ENCODE measurements around the gene ARL15.
A peak's percentile ranks its signal among the peaks of the same experiment; 100 is the strongest.
"Not testable (repeated sequence)": the region's sequence is repeated elsewhere in the genome, so short reads cannot be mapped to it uniquely, and the experiment has no call there.

ARL15 gene

DNA sequence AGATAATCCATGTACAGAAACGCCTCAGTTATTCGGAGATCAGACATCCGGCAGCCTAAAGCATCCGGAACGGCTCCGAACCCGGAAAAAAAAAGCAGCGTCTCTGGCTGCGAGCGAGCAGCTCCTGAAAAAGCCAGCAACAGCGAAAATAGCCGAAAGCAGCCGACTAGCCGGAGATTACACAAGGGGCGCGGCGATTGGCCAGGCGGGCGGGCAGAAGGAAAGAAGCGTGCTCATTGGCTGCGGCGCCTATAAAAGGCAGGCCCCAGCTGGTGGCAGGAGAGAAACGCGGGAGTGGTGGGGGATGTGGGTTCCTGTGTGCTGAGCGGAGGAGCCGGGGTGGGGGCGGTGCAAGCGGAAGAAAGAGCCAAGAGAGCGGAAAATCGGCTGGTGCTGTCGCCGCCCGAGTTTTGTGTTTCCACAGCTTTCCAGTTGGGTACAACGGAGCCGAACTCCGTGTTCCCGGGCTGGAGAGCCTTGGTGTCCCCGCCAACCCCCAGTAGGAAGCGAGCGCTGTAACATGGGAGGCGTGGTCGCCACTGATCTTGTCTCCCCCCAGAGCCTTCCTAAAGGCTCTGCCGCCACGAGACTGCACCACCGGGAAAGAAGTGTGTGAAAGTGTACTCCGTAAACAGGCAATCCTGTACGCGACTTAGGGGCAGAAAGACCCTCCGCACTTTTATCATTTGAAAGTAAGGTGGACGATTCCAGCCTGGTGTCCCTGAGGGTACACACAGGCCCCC lies at the start of gene ARL15:
Gene ARL15 (minus strand): TSS at position 141 of the 743 bp plus-strand sequence.
- DNase-seq (ENCODE audit: low read depth) = peak; percentile 96

DNA sequence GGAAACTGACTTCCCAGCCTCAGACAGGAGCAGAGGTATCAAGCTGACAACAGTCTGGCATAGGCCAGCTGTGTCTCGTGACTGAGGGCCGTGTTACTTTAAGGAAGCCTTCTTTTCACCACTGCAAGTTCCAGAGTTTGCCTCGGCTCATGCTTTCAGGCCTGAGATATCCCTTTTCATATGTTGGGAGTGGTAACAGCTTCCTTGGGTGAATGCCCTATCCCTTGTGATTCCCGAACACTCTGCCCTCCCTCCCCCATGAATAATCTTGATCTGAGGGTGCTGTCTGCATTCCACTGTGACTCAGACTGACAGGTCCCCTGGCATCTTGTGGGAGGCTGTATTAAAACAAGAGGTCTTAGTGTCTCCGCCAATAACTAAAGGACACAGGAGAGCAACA lies 49.7 kb upstream of the ARL15 start:
- DNase-seq (ENCODE audit: low read depth) = no peak

- DNase-seq (ENCODE audit: low read depth) = no peak
Measured at GRCh38 chr5:54357408-54358058, 47.2 kb upstream of the ARL15 start.

- not testable (repeated sequence) for DNase-seq (ENCODE audit: low read depth)
Measured at GRCh38 chr5:54353933-54354564, 43.7 kb upstream of the ARL15 start.

- DNase-seq (ENCODE audit: low read depth) = not testable (repeated sequence)
Measured at GRCh38 chr5:54352580-54352979, 42.2 kb upstream of the ARL15 start.

DNA sequence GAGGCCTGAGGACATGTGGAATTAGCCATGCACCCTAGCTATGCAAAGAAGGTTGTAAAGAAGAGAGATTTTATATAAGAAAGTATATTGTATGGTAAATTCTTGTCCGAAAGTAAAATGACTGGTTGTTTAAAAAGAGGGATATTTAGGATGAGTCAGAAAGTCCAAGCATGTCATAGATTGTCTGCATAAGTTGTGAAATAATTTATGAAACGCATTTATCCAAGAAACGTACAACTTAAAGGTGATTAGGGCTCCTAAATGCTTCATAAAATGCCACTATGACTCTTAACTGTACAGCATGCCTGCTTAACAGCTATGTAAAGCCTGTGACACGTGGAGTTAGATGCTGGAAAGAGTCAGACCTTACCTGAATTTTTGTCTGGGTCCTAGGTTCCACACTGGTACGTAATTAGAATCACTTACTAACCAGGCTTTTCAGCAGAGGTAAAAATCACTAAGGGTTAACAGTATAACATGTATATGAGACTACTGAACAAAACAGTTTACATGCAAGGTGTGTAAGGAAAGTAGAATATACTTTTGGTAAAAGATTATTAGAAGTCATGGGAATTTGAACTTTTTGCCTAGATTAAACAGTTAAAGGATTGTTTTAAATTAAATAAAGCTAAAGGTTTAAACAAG lies 37.0 kb upstream of the ARL15 start:
- DNase-seq (ENCODE audit: low read depth) = no peak

DNA sequence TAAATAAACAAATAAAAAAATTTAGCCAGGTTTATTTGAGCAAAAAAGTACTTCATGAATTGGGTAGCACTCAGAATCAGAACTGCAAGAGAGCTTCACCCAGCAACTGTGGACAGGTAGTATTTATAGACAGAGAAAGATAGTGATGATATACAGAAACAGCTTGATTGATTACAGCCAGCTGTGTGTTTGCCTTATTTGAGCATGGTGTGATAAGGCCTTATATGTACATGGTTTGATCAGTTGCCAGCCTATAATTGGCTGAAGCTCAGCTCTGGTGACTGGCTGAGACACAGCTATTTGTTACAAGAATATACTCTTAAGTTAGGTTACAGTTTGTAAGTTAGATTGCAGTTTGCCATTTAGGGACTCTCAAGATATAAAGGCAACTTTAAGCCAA lies 34.3 kb upstream of the ARL15 start:
- DNase-seq (ENCODE audit: low read depth) = no peak

DNA sequence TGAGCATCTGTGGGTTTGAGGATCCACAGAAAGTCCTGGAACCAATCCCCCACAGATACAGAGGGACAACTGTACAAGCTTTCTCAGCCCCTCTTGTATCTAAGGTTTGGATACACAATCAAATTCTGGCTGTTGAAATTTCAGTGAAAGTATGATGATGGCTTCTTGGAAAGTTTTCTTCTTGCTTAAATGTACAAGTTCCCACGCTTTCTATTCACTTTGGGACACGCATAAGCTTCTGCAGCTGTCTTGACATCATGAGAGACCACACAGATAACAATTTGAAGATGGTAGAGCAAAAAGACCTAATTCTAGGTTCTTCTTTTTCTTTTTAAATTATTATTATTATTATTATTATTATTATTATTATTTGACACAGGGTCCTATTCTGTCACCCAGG lies 31.6 kb upstream of the ARL15 start:
- DNase-seq (ENCODE audit: low read depth) = no peak

DNA sequence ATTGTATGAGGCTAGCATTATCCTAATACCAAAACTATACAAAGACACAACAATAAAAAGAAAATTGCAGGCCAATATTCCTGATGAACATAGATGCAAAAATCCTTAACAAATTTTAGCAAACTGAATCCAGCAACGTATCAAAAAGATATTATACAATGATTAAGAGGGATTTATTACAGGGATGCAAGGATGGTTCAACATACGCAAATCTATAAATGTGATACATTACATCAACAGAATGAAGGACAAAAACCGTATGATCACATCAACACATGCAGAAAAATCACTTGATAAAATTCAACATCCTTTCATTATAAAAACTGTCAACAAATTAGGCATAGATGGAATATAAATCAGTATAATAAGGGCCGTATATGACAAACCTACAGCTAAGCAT lies 27.1 kb upstream of the ARL15 start:
- no peak for DNase-seq (ENCODE audit: low read depth)

- DNase-seq (ENCODE audit: low read depth) = no peak
Measured at GRCh38 chr5:54332720-54333119, 22.3 kb upstream of the ARL15 start.

DNA sequence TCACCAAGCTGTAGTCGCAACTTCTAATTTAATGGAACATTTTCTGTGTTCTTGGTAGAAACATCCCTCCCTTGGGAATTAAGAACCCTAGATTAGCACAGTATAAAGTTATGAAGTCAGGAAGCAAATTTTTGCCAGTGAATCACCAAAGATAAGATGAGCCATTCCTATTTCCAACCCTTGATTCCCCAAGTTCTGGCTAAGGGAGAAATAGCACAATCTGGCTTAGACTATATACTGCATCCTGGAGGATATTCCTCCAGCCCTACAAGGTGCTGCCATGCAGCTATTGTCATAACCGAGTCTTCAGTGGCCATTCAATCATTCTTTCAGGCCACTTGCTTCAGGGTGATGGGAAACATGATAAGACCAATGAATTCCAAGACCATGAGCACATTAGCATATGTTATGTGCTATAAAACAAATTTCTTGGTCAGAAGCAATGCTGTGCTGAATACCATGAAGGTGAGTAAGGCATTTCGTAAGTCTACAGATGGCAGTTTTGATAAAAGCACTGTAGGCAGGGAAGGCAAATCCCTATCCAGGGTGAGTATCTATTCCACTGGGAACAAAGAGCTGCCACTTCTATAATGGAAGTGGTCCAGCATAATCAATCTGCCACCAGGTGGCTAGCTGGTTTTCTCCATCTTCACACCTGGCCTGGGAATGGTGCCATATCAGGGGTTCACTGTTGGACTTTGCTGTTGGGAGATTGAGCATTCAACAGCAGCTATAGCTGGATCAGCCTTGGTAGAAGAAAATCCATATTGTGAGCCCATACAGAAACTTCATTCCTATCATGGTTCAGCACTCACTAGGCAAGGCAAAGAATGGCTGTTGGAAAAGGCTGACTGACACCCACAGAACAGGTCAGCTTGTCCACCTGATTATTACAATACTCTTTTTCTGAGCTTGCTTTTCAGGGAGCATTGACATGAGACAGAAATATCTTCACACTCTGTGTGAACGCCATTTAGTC lies 19.6 kb upstream of the ARL15 start:
- DNase-seq (ENCODE audit: low read depth) = no peak

DNA sequence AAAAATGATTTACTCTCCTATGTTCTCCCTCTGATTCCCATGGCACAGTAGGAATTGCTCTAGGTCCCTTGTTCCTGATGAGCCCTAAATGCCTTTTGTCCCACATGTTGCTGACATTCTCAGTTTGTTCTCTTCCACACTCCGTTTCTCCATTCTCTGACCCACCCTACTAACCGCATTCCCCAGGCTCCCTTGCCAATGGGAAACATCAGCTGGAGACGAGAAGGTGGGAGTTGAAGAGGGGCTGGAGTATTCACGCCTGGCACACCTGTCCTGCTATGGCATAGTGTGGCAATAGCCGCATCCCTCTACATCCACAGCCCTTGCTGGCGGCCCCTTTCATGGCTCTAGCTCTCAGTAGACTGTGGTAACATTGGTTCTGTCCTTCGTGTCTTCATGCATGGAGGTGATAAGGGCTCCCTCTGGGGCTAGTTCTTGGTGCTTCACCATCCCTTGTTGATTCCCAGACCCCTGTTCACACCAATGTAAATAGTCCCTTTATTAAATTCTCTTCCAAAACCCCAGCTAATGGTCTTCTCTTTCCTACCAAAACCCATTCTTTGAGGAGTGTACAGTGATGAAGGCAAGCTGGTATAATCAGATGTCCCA lies 16.4 kb upstream of the ARL15 start:
- no peak for DNase-seq (ENCODE audit: low read depth)

DNA sequence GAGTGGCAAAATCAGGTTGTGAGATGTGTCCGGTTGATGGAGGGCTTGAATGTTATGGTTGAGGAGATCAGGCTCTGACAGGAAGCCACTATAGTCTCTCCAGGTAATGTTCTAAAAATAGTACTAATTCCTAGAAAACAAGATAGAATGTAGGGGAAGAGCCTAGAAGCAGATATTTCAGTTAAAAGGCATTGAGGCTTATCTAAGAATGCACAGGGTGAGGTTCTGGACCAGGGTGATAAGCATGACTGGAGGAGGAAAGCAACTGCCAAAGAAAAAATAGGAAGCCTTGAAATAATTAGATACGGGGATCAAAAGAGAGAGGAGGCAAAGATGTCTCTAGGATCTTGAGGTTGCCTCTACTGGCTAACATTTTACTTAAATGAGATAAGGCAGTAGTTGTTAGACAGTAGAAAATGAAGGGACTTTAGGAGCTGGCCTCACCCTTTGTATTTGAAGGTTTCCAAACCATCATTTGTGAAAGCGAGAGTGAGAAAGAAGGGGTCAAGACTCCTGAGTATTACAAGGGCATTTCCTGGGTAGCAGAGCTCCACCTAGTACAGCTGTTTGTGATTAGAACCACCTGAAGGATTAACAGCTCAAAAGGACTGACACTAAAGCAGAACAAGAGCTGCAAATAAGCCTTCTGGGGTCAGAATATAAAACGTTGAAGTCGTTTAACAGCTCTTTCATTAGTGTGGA lies 15.4 kb upstream of the ARL15 start:
- DNase-seq (ENCODE audit: low read depth) = no peak

DNA sequence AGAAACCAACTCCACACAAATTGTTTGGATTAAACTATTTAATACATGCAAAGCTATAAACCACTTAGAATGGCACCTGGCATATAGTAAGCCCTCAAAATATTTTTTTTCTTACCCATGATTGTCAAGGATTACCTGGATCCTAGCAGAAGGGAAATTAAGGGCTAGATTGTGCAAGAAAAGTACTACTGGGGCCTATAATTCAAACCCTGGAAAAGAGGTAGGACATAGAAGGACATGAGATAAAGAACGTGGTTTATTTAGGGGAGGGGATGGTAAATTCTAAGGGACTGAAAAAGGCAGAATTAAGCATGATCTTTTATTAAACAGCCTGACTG lies 14.9 kb upstream of the ARL15 start:
- DNase-seq (ENCODE audit: low read depth) = no peak

DNA sequence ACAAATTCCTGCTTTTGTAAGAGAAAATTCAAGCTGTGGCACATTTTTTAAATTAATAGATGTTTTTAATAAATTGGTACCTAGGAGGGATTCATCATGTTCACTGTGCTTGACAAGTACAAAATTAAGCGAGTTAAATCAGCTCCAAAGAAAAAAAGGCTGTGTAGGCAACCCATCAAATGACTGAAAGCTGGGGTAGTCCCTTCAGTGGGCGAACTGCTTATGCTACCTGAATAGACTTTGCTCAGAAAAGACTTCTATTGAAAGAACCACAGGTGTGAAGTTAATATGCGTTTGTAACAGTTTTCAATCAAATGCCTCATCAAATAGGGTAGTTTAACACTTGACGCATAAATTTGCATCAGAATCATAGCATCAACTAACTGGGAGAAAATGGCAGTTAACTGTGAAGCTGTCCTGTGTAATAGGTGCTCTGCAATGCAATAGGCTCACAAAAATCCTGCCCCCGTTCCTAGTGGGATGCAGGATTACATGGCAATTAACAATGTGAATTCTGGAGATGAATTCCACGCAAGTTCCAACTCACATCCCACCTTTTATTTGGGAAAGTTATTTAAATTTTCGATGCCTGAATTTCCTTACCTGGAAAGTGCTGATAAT lies 14.4 kb upstream of the ARL15 start:
- no peak for DNase-seq (ENCODE audit: low read depth)

- DNase-seq (ENCODE audit: low read depth) = no peak
Measured at GRCh38 chr5:54323495-54323894, 13.1 kb upstream of the ARL15 start.

- DNase-seq (ENCODE audit: low read depth) = no peak
Measured at GRCh38 chr5:54320256-54320655, 9.9 kb upstream of the ARL15 start.

GRCh38 chr5:54317511-54318260 lies 7.3 kb upstream of the ARL15 start:
- no peak for DNase-seq (ENCODE audit: low read depth)

DNA sequence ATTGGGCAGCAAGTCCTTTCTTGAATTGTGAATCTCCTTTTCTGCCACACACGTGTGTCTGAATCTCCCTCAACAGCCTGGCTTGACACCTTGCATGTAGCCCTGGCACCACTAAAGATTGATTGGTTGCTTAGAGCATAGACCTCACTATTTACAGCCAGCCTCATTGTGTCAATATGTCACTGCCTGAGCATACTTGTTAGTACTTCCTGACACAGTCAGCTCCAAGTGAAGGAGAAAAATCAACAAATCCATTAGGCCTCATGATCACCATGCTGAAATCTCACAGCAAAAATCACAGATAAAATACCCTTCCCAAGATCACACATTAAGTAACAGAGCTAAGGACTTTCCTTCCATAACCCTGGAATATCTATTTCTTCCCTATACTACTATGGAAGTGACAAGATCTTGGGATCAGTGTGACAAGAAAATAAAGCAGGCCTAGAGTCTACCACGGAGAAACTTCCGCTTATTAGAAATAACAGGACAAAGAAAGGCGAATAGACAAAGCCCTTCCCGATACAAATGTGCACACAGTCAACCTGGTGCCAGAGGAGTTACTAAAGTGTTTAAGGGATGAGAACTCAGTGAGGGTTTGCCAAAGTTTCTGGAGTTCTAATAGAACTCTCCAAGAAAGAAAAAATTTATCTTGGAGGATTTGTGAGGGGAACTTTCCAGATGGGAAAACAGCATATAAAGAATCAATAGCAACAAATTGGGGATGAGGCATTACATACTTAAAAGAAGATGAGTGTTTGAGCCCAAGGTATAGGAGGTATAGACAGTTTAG lies 5.6 kb upstream of the ARL15 start:
- no peak for DNase-seq (ENCODE audit: low read depth)

Measured in stimulated activated CD8-positive, alpha-beta memory T cell treated with anti-CD3 and anti-CD28 coated beads, Interleukin-12 subunit alpha, Interleukin-12 subunit beta, amount 100 ng/mL, for 1 hour (primary cell).